Esophagus (tissue), 2 donors: ENCODE data around the gene SELENOF. TPM values are rescaled to one million over a fixed set of nuclear protein-coding genes. Genes with fewer than 3 reads are reported as not detected.

Experiments
- H3K27ac ChIP-seq, 2 donors: one replicate each; pipeline ENCODE4 v1.5.1; 2013; ENCODE audit warnings: low read depth in 2 of 2, mild to moderate bottlenecking in 2 of 2, inconsistent platforms in 1 of 2, low read length in 1 of 2, moderate library complexity in 1 of 2
- H3K27me3 ChIP-seq, 2 donors: one replicate each; pipeline ENCODE4 v1.6.1; 2013; ENCODE audit warnings: low read length in 2 of 2, control low read depth in 1 of 2, mild to moderate bottlenecking in 1 of 2; ENCODE audit not compliant: insufficient read depth in 2 of 2, control insufficient read depth in 1 of 2
- H3K36me3 ChIP-seq, 2 donors: one replicate each; pipeline ENCODE4 v1.6.1; 2013; ENCODE audit warnings: low read length in 1 of 2; ENCODE audit not compliant: control insufficient read depth in 2 of 2, insufficient read depth in 2 of 2
- H3K4me1 ChIP-seq, 2 donors: one replicate each; pipeline ENCODE4 v1.6.1; 2013; ENCODE audit warnings: low read length in 1 of 2; ENCODE audit not compliant: control insufficient read depth in 2 of 2, insufficient read depth in 2 of 2
- H3K4me3 ChIP-seq, 2 donors: one replicate each; pipeline ENCODE4 v1.5.1; 2013; ENCODE audit warnings: low read length in 2 of 2, mild to moderate bottlenecking in 2 of 2, low read depth in 1 of 2, moderate library complexity in 1 of 2
- H3K9me3 ChIP-seq, 2 donors: one replicate each; pipeline ENCODE4 v1.6.1; 2013; ENCODE audit warnings: mild to moderate bottlenecking in 2 of 2, low read depth in 1 of 2, low read length in 1 of 2, moderate library complexity in 1 of 2; ENCODE audit not compliant: control insufficient read depth in 2 of 2, insufficient read depth in 1 of 2
- WGBS, 2 donors: extraction: QIAGEN DNeasy Blood & Tissue Kit; methylation state at CpG; one replicate each; pipeline ENCODE4 v1.1.7; 2013; 5-methylcytosine and 5-hydroxymethylcytosine counted together
- polyA plus RNA-seq, 2 donors: library from polyadenylated mRNA; stranded (reverse); fragments of 200-250 nt; gene quantifications; one replicate each; pipeline ENCODE4 v1.2.3, GENCODE V29; 2013
- donor health status: healthy with polysubstance abuse.
- donor health status: Bipolar disorder and iron deficiency.

The SELENOF gene
- polyA plus RNA-seq, 2 donors: 44.4 to 64.9 TPM

DNA sequence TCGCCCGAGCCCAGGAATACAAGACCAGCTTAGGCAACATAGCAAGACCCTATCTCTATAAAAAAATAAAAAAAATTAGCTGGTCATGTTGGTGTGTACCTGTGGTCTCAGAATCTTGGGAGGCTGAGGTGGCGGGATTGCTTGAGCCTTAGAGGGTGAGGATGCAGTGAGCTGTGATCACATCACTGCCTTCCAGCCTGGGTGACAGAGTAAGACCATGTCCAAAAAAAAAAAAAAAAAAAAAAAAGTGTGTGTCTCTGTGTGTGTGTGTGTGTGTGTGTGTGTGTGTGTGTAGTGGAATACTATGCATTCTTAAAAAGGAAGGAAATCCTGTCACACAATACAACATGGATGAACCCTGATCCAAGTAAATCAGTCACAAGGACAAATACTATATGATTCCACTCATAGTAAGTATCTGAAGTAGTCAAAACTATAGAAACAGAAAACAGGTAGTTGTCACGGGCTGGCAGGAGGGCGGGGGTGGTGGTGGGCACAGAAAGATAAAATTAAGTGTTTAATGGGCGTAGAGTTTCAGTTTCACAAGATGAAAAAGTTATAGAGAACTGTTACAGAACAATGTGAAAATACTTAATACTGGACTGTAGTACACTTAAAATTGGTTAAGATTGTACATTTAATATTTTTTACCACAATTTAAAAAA, 47.8 kb downstream of the SELENOF start:
- Histone ChIP-seq H3K4me1 (no peaks in the 10 kb centered on the region), H3K27ac (no peak overlapping the region), H3K27me3 (no peaks in the 10 kb centered on the region), H3K9me3 (no peaks in the 10 kb centered on the region), H3K36me3 (no peaks in the 10 kb centered on the region), H3K4me3 (no peak overlapping the region)
- WGBS, 2 donors: 83 to 91% methylated on average over 6 of the region's 6 CpGs

DNA sequence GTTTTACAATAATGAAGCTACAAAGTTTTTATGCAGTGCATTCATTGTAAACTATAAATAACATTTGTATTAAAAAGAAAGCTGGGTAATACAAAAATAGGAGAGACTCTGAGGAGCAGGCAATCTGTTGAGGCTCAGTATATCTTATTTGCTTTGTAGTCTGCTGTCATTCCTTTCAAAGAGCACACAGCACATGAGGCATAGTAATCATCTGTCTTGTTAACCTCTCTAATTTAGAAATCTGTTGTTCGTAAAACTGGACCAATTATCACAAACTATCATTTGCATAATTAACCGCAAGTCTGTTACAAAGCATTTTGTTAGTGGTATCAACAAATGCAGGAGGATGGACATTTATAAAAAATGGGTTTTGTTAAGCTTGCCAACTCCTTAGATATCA, 51.0 kb downstream of the SELENOF start:
- Histone ChIP-seq H3K4me3 (no peak overlapping the region), H3K27ac (no peak overlapping the region), H3K36me3 (no peaks in the 10 kb centered on the region), H3K4me1 (no peaks in the 10 kb centered on the region), H3K9me3 (no peaks in the 10 kb centered on the region), H3K27me3 (no peaks in the 10 kb centered on the region)
- WGBS, 2 donors: 99% methylated on average over 2 of the region's 2 CpGs

DNA sequence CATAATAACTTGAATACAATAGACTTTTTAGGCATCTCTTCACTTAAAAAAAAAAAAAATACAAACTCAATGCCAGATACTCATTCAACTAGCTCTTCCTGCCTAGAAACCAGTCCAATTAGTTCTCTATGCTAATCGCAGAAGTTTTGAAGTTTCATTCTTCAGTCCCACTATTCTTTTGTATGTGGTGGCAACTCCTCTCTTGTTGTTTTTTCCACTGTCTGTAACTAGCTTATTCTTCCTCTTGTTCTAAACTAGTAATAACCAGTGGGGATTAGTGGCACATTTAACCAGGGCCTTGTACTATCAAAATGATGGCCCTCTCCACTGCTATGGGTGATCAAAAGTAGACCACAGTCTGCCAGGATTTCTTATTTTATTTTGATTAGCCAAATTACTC, 52.5 kb downstream of the SELENOF start:
- WGBS, 2 donors: 57 to 76% methylated on average over 1 of the region's 1 CpG
- H3K36me3 ChIP-seq: no peaks in the 10 kb centered on the region
- H3K27ac ChIP-seq: no peak overlapping the region
- H3K4me3 ChIP-seq: no peak overlapping the region
- H3K4me1 ChIP-seq: no peaks in the 10 kb centered on the region
- no peaks in the 10 kb centered on the region for H3K27me3 ChIP-seq
- H3K9me3 ChIP-seq: no peaks in the 10 kb centered on the region

DNA sequence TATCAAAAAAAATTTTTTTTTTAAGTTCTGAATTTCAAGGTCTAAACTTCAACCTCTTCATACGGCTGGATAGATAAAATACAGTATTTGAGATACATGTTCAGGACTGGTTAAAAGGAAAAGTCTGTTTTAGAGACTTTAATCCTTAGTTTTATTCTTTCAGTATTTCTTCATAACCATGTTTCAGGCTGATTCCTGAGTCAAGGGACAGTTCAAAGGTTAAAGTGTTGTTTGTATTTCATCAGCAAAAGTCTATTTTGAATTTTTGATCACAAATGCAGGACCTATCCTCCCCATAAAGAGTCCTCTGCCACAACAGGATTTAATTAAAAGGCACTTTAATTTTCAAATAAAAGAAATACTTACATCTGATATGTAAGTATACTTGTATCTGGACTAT, 53.5 kb downstream of the SELENOF start:
- no peak overlapping the region for H3K27ac ChIP-seq
- no peak overlapping the region for H3K4me3 ChIP-seq
- no peaks in the 10 kb centered on the region for H3K4me1 ChIP-seq
- WGBS, 2 donors: 79 to 95% methylated on average over 1 of the region's 1 CpG
- H3K9me3 ChIP-seq: no peaks in the 10 kb centered on the region
- no peaks in the 10 kb centered on the region for H3K27me3 ChIP-seq
- no peaks in the 10 kb centered on the region for H3K36me3 ChIP-seq

DNA sequence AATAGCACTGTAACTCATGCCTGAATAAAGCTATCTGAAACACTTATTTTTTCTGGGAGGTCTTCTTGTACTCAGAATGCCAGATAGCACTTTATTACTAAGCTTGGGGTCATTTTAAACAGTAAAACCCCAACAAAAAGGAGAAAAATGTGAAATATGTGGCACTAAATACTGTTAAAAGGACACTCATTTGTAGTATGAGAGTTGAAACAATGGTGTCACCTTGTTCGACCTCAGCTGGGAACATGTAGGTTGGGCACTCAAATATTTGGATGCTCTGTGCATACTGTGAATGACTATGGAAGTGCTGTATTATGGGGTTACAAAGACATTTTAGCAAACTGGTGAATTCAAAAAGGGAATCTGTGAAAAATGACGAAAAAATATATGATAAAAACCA, 53.9 kb downstream of the SELENOF start:
- no peaks in the 10 kb centered on the region for H3K9me3 ChIP-seq
- H3K4me1 ChIP-seq: no peaks in the 10 kb centered on the region
- H3K27ac ChIP-seq: no peak overlapping the region
- 90 to 94% methylated on average over 2 of the region's 2 CpGs for WGBS, 2 donors
- H3K4me3 ChIP-seq: no peak overlapping the region
- no peaks in the 10 kb centered on the region for H3K27me3 ChIP-seq
- H3K36me3 ChIP-seq: no peaks in the 10 kb centered on the region

DNA sequence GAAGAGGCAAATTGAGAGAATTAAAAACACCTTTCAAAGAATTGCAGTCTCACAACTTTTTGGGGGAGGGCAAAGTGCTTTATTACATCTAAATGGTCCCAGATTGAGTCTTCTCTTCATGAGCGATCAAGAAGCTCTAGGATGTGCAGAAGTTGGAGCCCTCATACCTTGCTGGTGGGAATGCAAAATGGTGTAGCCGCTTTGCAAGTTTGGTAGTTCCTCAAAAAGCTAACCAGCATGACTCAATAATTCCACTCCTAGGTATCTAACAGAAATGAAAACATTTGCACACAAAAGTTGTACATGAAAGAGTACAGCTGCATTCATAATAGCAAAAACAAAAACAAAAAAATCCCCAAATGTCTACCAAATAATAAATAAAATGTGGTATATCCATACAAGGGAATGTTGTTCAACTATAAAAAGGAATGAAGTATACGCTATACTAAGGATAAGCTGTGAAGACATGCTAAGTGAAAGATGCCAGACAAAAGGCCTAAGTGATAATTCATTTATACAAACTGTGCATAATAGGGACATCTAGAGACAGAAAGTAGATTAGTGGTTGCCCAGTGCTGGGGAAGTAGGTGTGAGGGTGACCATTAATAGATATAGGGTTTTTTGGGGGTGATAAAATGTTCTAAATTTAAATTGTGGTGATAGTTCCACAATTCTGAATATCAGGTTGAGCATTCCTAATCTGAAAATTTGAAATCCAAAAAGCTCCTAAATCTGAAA, 55.2 kb downstream of the SELENOF start:
- no peaks in the 10 kb centered on the region for H3K27me3 ChIP-seq
- WGBS, 2 donors: 95 to 97% methylated on average over 3 of the region's 3 CpGs
- H3K4me3 ChIP-seq: no peak overlapping the region
- no peaks in the 10 kb centered on the region for H3K36me3 ChIP-seq
- H3K27ac ChIP-seq: no peak overlapping the region
- H3K4me1 ChIP-seq: no peaks in the 10 kb centered on the region
- H3K9me3 ChIP-seq: no peaks in the 10 kb centered on the region

DNA sequence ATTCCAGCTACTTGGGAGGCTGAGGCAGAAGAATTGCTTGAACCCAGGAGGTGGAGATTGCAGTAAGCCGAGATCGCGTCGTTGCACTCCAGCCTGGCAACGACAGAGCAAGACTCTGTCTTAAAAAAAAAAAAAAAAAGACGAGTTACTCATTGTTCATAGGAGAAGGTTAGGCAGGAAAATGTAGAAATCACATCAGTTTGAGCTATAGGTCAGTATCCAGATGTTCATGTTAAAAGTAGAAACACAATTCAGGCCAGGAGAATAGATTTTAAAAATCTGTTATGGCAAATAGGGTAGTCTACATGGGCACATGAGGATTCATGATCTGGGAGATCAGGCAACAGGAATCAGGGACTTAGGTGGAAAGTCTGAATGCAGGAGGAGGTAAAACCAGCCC, 57.7 kb downstream of the SELENOF start:
- Histone ChIP-seq H3K9me3 (no peaks in the 10 kb centered on the region), H3K27me3 (no peaks in the 10 kb centered on the region)

DNA sequence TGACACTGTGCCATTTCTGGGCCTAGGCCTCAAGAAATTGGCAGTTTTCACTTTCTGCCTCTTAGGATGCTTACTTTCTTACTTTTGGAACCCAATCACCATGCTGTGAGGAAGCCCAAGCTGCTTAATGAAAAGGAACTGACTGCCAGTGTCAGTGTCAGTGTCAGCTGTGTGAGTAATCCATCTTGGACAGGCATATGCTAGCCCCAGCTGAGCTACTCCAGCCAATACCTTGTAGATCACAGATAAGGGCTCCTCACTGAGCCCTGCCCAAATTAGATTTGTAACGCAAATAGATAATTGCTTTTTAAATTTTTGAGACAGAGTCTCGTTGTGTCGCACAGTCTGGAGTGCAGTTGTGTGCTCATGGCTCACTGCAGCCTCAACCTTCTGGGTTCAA, 59.6 kb downstream of the SELENOF start:
- Histone ChIP-seq H3K9me3 (no peaks in the 10 kb centered on the region), H3K4me3 (no peak overlapping the region), H3K36me3 (no peaks in the 10 kb centered on the region), H3K27ac (no peak overlapping the region), H3K27me3 (no peaks in the 10 kb centered on the region), H3K4me1 (no peaks in the 10 kb centered on the region)
- 95 to 97% methylated on average over 3 of the region's 3 CpGs for WGBS, 2 donors

More for the DNA sequence above, 57.7 kb downstream of the SELENOF start:
- Histone ChIP-seq H3K36me3 (no peaks in the 10 kb centered on the region), H3K4me3 (no peak overlapping the region), H3K27ac (no peak overlapping the region), H3K4me1 (no peaks in the 10 kb centered on the region)
- 92 to 96% methylated on average over 6 of the region's 6 CpGs for WGBS, 2 donors

DNA sequence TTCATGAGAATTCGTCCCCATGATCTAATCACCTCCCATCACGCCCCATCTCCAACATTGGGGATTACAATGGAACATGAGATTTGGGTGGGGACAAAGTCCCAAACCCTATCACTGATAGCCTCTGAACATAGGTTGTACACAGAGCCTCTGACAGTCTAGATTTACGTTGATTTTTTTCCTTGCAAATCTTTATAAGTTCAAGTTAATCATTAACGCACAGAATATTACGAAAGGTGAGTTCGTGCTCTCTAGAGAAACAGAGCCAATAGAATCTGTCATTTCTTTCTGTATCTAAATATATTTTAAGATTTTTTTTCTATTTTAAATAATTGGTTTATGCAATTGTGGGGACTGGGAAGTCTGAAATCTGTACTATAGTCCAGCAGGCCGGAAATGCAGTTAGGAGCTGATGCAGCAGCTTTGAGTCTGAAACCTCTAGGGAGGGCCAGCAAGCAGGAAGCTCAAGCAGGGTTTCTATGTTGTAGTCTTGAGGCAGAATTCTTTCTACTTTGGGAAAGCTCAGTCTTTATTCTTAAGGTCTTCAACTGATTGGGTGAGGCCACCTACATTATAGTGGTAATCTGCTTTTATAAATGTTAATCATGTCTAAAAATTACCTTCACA, 61.0 kb downstream of the SELENOF start:
- H3K36me3 ChIP-seq: no peaks in the 10 kb centered on the region
- H3K9me3 ChIP-seq: no peaks in the 10 kb centered on the region
- no peaks in the 10 kb centered on the region for H3K27me3 ChIP-seq
- H3K27ac ChIP-seq: no peak overlapping the region
- H3K4me1 ChIP-seq: no peaks in the 10 kb centered on the region
- H3K4me3 ChIP-seq: no peak overlapping the region
- WGBS, 2 donors: 73 to 86% methylated on average over 7 of the region's 7 CpGs
